ENCODE data around the gene ACBD6. TPM values are rescaled to one million over a fixed set of nuclear protein-coding genes. Genes with fewer than 3 reads are reported as not detected.

ACBD6 gene
- total RNA-seq, 1 experiment from 2014 or later, result 48.5 TPM

DNA sequence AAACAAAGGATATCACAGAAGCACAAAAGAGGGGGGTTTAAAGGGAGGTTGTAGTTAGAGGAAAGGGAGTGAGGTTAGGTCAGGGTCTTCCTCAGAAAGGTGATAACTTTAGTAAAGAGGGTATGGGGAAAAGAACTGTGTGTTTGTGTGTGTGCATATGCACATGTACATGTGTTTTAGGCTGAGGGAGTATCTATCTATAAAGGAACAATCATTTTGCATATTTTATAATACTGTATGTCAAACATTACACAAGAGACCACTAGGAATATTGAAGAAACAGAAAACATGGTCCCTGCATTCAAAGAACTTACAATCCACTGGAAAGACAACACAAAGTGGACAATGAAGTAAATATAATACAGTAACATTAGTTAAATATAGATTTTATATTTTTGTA is 132.2 kb downstream of the ACBD6 start:
- BruUV-seq (replicated peaks), result no TSS peak
- ATAC-seq (no peak), DNase-seq (ENCODE audit: low read depth, low spot score) (no peak)
- TF ChIP-seq, protein P1, sequence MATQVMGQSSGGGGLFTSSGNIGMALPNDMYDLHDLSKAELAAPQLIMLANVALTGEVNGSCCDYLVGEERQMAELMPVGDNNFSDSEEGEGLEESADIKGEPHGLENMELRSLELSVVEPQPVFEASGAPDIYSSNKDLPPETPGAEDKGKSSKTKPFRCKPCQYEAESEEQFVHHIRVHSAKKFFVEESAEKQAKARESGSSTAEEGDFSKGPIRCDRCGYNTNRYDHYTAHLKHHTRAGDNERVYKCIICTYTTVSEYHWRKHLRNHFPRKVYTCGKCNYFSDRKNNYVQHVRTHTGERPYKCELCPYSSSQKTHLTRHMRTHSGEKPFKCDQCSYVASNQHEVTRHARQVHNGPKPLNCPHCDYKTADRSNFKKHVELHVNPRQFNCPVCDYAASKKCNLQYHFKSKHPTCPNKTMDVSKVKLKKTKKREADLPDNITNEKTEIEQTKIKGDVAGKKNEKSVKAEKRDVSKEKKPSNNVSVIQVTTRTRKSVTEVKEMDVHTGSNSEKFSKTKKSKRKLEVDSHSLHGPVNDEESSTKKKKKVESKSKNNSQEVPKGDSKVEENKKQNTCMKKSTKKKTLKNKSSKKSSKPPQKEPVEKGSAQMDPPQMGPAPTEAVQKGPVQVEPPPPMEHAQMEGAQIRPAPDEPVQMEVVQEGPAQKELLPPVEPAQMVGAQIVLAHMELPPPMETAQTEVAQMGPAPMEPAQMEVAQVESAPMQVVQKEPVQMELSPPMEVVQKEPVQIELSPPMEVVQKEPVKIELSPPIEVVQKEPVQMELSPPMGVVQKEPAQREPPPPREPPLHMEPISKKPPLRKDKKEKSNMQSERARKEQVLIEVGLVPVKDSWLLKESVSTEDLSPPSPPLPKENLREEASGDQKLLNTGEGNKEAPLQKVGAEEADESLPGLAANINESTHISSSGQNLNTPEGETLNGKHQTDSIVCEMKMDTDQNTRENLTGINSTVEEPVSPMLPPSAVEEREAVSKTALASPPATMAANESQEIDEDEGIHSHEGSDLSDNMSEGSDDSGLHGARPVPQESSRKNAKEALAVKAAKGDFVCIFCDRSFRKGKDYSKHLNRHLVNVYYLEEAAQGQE (IDR thresholded peaks at IDR 0.05; ENCODE audit: insufficient read depth in 1 of 2, low read depth in 2 of 2, low read length in 1 of 2), result no peak
- TF ChIP-seq, protein P2, sequence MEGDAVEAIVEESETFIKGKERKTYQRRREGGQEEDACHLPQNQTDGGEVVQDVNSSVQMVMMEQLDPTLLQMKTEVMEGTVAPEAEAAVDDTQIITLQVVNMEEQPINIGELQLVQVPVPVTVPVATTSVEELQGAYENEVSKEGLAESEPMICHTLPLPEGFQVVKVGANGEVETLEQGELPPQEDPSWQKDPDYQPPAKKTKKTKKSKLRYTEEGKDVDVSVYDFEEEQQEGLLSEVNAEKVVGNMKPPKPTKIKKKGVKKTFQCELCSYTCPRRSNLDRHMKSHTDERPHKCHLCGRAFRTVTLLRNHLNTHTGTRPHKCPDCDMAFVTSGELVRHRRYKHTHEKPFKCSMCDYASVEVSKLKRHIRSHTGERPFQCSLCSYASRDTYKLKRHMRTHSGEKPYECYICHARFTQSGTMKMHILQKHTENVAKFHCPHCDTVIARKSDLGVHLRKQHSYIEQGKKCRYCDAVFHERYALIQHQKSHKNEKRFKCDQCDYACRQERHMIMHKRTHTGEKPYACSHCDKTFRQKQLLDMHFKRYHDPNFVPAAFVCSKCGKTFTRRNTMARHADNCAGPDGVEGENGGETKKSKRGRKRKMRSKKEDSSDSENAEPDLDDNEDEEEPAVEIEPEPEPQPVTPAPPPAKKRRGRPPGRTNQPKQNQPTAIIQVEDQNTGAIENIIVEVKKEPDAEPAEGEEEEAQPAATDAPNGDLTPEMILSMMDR (IDR thresholded peaks at IDR 0.05), result no peak
- no peak for TF ChIP-seq POLR2AphosphoS5 (IDR thresholded peaks at IDR 0.05; ENCODE audit: low read depth, low read length)
- TF ChIP-seq SIN3A (IDR thresholded peaks at IDR 0.05; ENCODE audit: borderline replicate concordance, insufficient read depth, low read depth, low read length), result no peak
- no peak for TF ChIP-seq TCF7L2 (IDR thresholded peaks at IDR 0.05; ENCODE audit: low read depth, low read length)
- H3K27ac ChIP-seq (ENCODE audit: low read length), result no peak overlapping the region
- in situ Hi-C loops (cut with HindIII; ENCODE audit: low pct_unique_long_range_greater_than_20kb, low sequenced_read_pairs) (no loop called here), intact Hi-C loops (cut with micrococcal nuclease; ENCODE audit: unreplicated experiment) (no loop called here)
- CTCF ChIA-PET, result no interaction called here
- no peaks in the 10 kb centered on the region for H3K9me3 ChIP-seq (ENCODE audit: control insufficient read depth, insufficient read depth, low read depth, low read length)
- no peaks in the 10 kb centered on the region for H3K27me3 ChIP-seq (ENCODE audit: control insufficient read depth, insufficient read depth, low read length)
- no peaks in the 10 kb centered on the region for H3K36me3 ChIP-seq (ENCODE audit: control insufficient read depth, insufficient read depth, low read length)
- POLR2A ChIA-PET, result no interaction called here
- no peak overlapping the region for H3K4me3 ChIP-seq (ENCODE audit: low read depth in 2 of 2, low read length in 2 of 2)
- H3K4me1 ChIP-seq (ENCODE audit: control insufficient read depth, insufficient read depth, low read length), result no peaks in the 10 kb centered on the region

DNA sequence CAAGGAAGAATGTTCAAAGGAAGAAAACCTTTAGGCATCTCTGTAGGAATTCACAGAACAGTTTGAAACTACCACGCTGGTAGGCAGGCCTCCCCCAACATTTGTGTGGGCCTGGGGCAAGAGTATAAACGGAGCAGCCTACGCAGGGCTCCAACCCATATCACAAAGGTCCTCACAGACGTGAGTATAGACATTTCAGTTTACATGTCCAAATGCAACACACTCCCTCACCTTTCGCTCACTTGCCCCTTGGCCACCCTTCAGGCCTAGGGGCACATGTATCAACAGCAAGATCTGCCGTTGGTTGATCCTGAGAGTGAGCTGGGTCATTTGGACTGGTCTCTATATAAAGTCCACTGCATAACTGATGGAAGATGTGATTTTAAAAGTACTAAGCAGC is 133.3 kb downstream of the ACBD6 start:
- intact Hi-C loops (cut with micrococcal nuclease; ENCODE audit: unreplicated experiment), result no loop called here
- POLR2A ChIA-PET, result no interaction called here
- in situ Hi-C loops (cut with HindIII; ENCODE audit: low pct_unique_long_range_greater_than_20kb, low sequenced_read_pairs), result no loop called here
- H3K36me3 ChIP-seq (ENCODE audit: control insufficient read depth, insufficient read depth, low read length), result no peaks in the 10 kb centered on the region
- no peak overlapping the region for H3K27ac ChIP-seq (ENCODE audit: low read length)
- no peaks in the 10 kb centered on the region for H3K4me1 ChIP-seq (ENCODE audit: control insufficient read depth, insufficient read depth, low read length)
- H3K27me3 ChIP-seq (ENCODE audit: control insufficient read depth, insufficient read depth, low read length), result no peaks in the 10 kb centered on the region
- ATAC-seq, result no peak
- H3K9me3 ChIP-seq (ENCODE audit: control insufficient read depth, insufficient read depth, low read depth, low read length), result no peaks in the 10 kb centered on the region
- H3K4me3 ChIP-seq (ENCODE audit: low read depth in 2 of 2, low read length in 2 of 2), result no peak overlapping the region
- CTCF ChIA-PET, result no interaction called here
- no TSS peak for BruUV-seq (replicated peaks)
- no peak for TF ChIP-seq POLR2AphosphoS5 (IDR thresholded peaks at IDR 0.05; ENCODE audit: low read depth, low read length)
- TF ChIP-seq, protein P1 (IDR thresholded peaks at IDR 0.05; ENCODE audit: insufficient read depth in 1 of 2, low read depth in 2 of 2, low read length in 1 of 2), result no peak
- TF ChIP-seq TCF7L2 (IDR thresholded peaks at IDR 0.05; ENCODE audit: low read depth, low read length), result no peak
- no peak for DNase-seq (ENCODE audit: low read depth, low spot score)

Measured in Panc1 (cell line).